Psoas muscle (tissue), 8 donors: ENCODE measurements around the gene CDK11B. TPM values are rescaled to one million over a fixed set of nuclear protein-coding genes. Genes with fewer than 3 reads are reported as not detected.

Source experiments
- ATAC-seq, 4 donors: fragments of 200-7000 bp; cut with Tn5 transposase; one replicate each; pipeline ENCODE4 v1.9.1; 2020; ENCODE audit warnings: moderate library complexity in 3 of 4, mild to moderate bottlenecking in 2 of 4
- DNase-seq, 2 donors: peaks; one replicate each; pipeline ENCODE4 v3.0.0-alpha.2; 2020
- H3K27ac ChIP-seq: fragments of 200-600 bp; one replicate; pipeline ENCODE4 v1.8.0; 2022
- H3K27me3 ChIP-seq, 3 donors: fragments of 200-600 bp in 1 of 3; one replicate each; pipeline versions ENCODE4 v1.6.1 to v1.8.0; 2013 to 2022; ENCODE audit warnings: low read length in 2 of 3, mild to moderate bottlenecking in 2 of 3, moderate library complexity in 1 of 3; ENCODE audit not compliant: insufficient read depth in 3 of 3
- H3K36me3 ChIP-seq, 2 donors: fragments of 200-600 bp in 1 of 2; one replicate each; pipeline versions ENCODE4 v1.6.1 to v1.8.0; 2013 to 2022; ENCODE audit warnings: low read depth in 1 of 2, mild to moderate bottlenecking in 1 of 2, moderate library complexity in 1 of 2; ENCODE audit not compliant: insufficient read depth in 1 of 2
- H3K4me1 ChIP-seq: fragments of 200-600 bp; one replicate; pipeline ENCODE4 v1.8.0; 2022
- H3K4me3 ChIP-seq: fragments of 200-600 bp; one replicate; pipeline ENCODE4 v1.8.0; 2022; ENCODE audit warnings: mild to moderate bottlenecking
- H3K9me3 ChIP-seq: fragments of 200-600 bp; one replicate; pipeline ENCODE4 v1.8.0; 2022
- WGBS, 3 donors: extraction: QIAGEN DNeasy Blood & Tissue Kit; methylation state at CpG; one replicate each; pipeline versions ENCODE4 v1.1.6 to v1.1.7; 2013; 5-methylcytosine and 5-hydroxymethylcytosine counted together
- intact Hi-C, 2 donors: fragments of 100-400 bp; cut with DNase I; formaldehyde crosslinking; loops; one replicate each; pipeline versions ENCODE4 v1.11.0 to v1.14.2; 2022
- polyA plus RNA-seq, 3 donors: library from polyadenylated mRNA; stranded (reverse); fragments of 200-250 nt; gene quantifications; one replicate each; pipeline ENCODE4 v1.2.3, GENCODE V29; 2013
- total RNA-seq, 4 donors: library from RNA; stranded (reverse); fragmentation: NEBNext Ultra II Directional in 2 of 4; extraction: Animal tissue kit (Norgen Biotek cat#: 25700) in 2 of 4; gene quantifications; one replicate each; pipeline versions ENCODE4 v1.2.1 to v1.2.4, GENCODE V29; 2021 to 2023
- TF ChIP-seq, protein P1 (sequence below): fragments of 200-600 bp; IDR thresholded peaks from one replicate; pipeline ENCODE4 v1.8.0; 2022; ENCODE audit warnings: antibody characterized with exemption
- donor health status: healthy with polysubstance abuse.
- donor health status: DM: no; HTN: no; CAD: no; lungs with moderate emphysema.
- donor health status: Bipolar disorder and iron deficiency.
- donor health status: healthy.
- donor health status: DM: yes; HTN: yes; CAD: no.
- donor health status: DM: no; HTN: no; CAD: no.
- donor health status: DM: no; HTN: no; CAD: no.
- donor health status: DM: yes; HTN: yes; CAD: no.

The CDK11B gene
- total and polyA plus RNA-seq, 7 donors = 30.6 to 72.8 (median 42.1) TPM

DNA sequence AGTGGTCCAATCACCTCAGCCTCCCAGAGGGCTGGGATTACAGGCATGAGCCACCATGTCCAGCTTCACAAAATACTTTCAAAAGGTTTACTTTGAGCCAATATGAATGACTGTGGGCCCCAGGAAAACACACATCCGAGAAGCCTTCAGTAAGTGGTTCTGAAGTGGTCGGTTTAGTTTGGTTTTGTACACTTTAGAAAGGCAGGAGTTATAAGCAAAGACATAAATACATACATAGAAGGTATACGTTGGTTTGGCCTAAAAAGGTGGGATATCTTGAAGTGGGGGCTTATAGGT, 46.8 kb downstream of the CDK11B start:
- WGBS, 3 donors = 87 to 92% (median 87%) methylated on average over 3 of the region's 3 CpGs
- Histone ChIP-seq H3K4me1 (peaks cover 19% of the 10 kb centered on the region), H3K27ac (no peak overlapping the region), H3K4me3 (no peak overlapping the region), H3K36me3 (peaks cover 0 to 4% of the 10 kb centered on the region in 2 donors), H3K27me3 (no peaks in the 10 kb centered on the region), H3K9me3 (no peaks in the 10 kb centered on the region)
- ATAC-seq (no peak), DNase-seq (no peak)
- intact Hi-C loops = loop anchor here (5.0 kb wide), 1 partner anchor 35 kb away; no protein-coding TSS in a partner anchor
- TF ChIP-seq, protein P1, sequence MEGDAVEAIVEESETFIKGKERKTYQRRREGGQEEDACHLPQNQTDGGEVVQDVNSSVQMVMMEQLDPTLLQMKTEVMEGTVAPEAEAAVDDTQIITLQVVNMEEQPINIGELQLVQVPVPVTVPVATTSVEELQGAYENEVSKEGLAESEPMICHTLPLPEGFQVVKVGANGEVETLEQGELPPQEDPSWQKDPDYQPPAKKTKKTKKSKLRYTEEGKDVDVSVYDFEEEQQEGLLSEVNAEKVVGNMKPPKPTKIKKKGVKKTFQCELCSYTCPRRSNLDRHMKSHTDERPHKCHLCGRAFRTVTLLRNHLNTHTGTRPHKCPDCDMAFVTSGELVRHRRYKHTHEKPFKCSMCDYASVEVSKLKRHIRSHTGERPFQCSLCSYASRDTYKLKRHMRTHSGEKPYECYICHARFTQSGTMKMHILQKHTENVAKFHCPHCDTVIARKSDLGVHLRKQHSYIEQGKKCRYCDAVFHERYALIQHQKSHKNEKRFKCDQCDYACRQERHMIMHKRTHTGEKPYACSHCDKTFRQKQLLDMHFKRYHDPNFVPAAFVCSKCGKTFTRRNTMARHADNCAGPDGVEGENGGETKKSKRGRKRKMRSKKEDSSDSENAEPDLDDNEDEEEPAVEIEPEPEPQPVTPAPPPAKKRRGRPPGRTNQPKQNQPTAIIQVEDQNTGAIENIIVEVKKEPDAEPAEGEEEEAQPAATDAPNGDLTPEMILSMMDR = no peak

DNA sequence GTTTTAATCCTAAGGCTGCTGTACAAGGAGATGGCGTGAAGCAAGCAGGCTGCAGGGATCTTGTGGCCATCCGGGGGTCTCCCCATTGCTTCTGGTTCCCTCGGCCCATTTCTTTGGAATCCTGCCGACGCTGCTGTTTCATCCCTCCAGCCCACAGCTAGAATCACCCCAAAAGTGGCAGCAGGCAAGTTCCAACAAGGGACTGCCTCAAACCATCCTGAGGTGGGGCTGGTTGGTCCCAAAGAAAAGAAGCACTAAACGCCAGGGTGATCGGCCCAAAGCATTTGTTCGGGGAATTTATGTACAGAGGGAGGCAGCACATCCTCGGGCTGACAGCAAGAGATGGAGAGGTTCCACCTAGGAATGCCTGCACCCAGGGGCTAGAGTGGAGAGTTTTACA, 48.0 kb downstream of the CDK11B start:
- peaks cover 13% of the 10 kb centered on the region for H3K4me1 ChIP-seq
- ATAC-seq = no peak
- WGBS, 3 donors = 66 to 74% (median 66%) methylated on average over 9 of the region's 9 CpGs
- no peak overlapping the region for H3K27ac ChIP-seq
- H3K4me3 ChIP-seq = no peak overlapping the region
- H3K36me3 ChIP-seq = peaks cover 0 to 4% of the 10 kb centered on the region in 2 donors
- DNase-seq = no peak
- TF ChIP-seq, protein P1 = no peak
- intact Hi-C loops = loop anchor here (5.0 kb wide), 1 partner anchor 33 kb away; no protein-coding TSS in a partner anchor
- H3K27me3 ChIP-seq = no peaks in the 10 kb centered on the region
- H3K9me3 ChIP-seq = no peaks in the 10 kb centered on the region

DNA sequence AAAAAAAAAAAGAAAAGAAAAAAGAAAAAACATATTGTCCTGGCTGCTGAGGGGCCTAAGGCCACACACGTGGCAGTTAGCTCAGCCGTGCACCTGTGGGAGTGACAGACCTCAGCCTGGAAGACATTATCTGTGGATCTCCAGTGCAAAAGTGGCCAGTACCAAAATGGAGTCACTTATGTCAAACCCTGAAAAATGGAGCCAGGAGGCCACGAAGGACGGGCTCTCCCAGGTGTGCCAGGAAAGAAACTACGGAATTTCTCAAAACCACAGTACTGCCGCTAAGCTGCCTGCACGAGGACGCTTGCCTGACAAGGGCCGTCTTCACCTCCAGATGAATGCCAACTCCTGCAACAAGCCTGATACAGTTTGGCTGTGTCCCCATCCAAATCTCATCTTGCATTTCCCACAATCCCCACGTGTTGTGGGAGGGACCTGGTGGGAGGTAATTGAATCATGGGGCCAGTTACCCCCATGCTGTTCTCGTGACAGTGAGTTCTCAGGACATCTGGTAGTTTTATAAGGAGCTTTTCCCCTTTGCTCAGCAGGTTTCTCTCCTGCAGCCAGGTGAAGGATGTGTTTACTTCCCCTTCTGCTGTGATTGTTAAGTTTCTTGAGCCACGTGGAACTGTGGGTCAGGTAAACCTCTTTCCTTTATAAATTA, 48.9 kb downstream of the CDK11B start:
- H3K4me3 ChIP-seq = no peak overlapping the region
- H3K36me3 ChIP-seq = peaks cover 0 to 4% of the 10 kb centered on the region in 2 donors
- H3K27ac ChIP-seq = no peak overlapping the region
- WGBS, 3 donors = 54 to 74% (median 59%) methylated on average over 12 of the region's 12 CpGs
- intact Hi-C loops = loop anchor here (5.0 kb wide), 1 partner anchor 33 kb away; no protein-coding TSS in a partner anchor
- H3K4me1 ChIP-seq = peaks cover 13% of the 10 kb centered on the region
- no peaks in the 10 kb centered on the region for H3K9me3 ChIP-seq
- TF ChIP-seq, protein P1 = no peak
- peaks cover 0 to 1% (median 0%) of the 10 kb centered on the region in 3 donors for H3K27me3 ChIP-seq
- DNase-seq (no peak), ATAC-seq (no peak)

DNA sequence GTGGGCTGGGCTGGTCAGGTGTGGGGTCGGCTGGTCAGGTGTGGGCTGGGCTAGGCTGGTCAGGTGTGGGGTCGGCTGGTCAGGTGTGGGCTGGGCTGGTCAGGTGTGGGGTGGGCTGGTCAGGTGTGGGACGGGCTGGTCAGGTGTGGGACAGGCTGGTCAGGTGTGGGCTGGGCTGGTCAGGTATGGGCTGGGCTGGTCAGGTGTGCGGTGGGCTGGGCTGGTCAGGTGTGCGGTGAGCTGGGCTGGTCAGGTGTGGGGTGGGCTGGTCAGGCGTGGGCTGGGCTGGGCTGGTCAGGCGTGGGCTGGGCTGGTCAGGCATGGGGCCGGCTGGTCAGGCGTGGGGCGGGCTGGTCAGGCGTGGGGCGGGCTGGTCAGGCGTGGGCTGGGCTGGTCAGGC, 52.6 kb downstream of the CDK11B start:
- H3K9me3 ChIP-seq = no peaks in the 10 kb centered on the region
- DNase-seq = no peak
- no peaks in the 10 kb centered on the region for H3K4me1 ChIP-seq
- H3K27ac ChIP-seq = no peak overlapping the region
- intact Hi-C loops = no loop called here
- TF ChIP-seq, protein P1 = no peak
- no peaks in the 10 kb centered on the region for H3K36me3 ChIP-seq
- no peak for ATAC-seq
- H3K4me3 ChIP-seq = no peak overlapping the region
- WGBS, 3 donors = 80 to 91% (median 84%) methylated on average over 10 to 13 of the region's 13 CpGs
- peaks cover 0 to 36% (median 9%) of the 10 kb centered on the region in 3 donors for H3K27me3 ChIP-seq

DNA sequence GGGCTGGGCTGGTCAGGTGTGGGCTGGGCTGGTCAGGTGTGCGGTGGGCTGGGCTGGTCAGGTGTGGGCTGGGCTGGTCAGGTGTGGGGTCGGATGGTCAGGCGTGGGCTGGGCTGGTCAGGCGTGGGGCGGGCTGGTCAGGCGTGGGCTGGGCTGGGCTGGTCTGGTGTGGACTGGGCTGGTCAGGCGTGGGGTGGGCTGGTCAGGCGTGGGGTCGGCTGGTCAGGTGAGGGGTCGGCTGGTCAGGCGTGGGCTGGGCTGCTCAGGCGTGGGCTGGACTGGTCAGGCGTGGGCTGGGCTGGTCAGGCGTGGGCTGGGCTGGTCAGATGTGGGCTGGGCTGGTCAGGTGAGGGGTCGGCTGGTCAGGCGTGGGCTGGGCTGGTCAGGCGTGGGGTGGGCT, 53.1 kb downstream of the CDK11B start:
- H3K4me1 ChIP-seq = peaks cover under 1% of the 10 kb centered on the region
- intact Hi-C loops = no loop called here
- peaks cover 0 to 41% (median 13%) of the 10 kb centered on the region in 3 donors for H3K27me3 ChIP-seq
- no peaks in the 10 kb centered on the region for H3K36me3 ChIP-seq
- no peaks in the 10 kb centered on the region for H3K9me3 ChIP-seq
- TF ChIP-seq, protein P1 = no peak
- no peak for DNase-seq
- H3K27ac ChIP-seq = no peak overlapping the region
- WGBS, 3 donors = 86 to 93% (median 89%) methylated on average over 15 to 17 of the region's 17 CpGs
- ATAC-seq = no peak
- no peak overlapping the region for H3K4me3 ChIP-seq
